Stimulated activated CD4-positive, alpha-beta T cell treated with anti-CD3 and anti-CD28 coated beads, TNF-alpha, amount 100 ng/mL, for 24 hours (primary cell): ENCODE results near the gene LGALS13.
A peak's percentile ranks its signal among the peaks of the same experiment; 100 is the strongest.
"Not testable (repeated sequence)": the region's sequence is repeated elsewhere in the genome, so short reads cannot be mapped to it uniquely, and the experiment has no call there.

ENCODE experiments used
- DNase-seq, 3 experiments: peaks; one replicate each; pipeline ENCODE4 v3.0.0-alpha.2; 2020; ENCODE audit warnings: low read depth in 3 of 3

The LGALS13 gene

DNA sequence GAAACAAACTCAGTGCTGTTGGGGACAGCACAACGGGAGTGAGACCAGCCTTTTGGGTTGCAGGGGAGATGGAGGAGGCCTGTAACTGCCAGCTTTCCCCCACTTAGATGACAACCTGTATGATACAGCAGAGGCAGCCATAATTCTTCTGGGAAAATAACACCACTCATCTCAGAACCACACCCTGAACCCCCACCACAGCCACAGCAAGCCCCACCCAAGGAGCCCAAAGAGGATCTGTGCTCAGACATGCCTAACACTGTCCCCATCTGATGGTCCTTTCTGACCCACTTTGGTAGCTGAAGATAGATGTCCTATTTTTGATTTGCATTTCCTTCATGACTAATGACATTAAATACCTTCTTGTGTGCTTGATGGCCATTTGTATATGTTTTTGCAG is 15.4 kb downstream of the LGALS13 start:
- no peak for DNase-seq

DNA sequence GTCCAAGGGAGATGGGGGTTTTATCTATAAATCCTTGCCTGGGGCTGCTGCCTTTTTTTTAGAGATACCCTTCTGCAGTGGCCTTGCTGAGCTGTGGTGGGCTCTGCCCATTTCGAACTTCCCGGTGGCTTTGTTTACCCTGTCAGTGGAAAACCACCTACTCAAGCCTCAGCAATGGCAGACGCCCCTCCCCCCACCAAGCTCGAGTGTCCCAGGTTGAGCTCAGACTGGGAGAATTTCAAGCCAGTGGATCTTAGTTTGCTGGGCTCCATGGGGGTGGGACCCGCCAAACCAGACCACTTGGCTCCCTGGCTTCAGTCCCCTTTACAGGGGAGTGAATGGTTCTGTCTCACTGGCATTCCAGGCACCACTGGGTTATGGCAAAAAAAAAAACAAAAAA is 21.6 kb downstream of the LGALS13 start:
- DNase-seq: no peak

DNA sequence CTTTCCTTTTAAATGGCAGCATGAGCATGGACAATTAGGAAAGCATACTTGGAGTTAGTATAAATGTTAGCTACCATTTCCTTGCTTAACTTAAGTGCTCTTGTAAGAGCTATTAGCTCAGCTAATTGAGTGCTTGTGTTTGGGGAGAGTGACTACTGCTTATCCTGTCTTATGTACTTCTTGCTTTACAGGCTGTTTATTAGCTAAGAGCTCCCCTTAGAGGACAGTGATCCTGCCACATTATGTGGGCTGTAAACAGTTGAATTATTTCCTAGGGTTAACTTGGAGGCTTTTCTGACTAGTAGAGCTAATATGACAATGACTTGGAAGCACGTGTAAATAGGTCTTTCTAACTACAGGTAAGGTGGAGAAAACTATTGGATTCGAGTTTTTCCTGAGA is 25.3 kb downstream of the LGALS13 start:
- not testable (repeated sequence) for DNase-seq

DNA sequence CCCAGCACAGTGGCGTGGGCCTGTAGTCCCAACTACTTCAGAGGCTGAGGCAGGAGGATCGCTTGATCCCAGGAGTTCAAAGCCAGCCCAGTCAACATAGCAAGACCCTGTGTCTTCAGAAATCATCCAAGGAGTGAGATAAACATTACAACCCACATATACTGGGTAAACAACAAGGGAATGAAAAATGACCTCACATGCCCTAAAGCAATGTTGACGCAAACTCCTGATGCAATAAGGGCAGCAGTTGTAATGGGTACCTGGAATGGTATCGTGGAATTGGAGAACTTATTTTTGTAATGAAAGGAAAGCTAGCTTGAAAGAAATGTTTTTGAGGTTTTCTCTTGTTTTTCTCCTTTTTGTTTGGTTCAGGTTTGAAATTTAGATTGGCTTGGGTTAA is 28.9 kb downstream of the LGALS13 start:
- no peak for DNase-seq

DNA sequence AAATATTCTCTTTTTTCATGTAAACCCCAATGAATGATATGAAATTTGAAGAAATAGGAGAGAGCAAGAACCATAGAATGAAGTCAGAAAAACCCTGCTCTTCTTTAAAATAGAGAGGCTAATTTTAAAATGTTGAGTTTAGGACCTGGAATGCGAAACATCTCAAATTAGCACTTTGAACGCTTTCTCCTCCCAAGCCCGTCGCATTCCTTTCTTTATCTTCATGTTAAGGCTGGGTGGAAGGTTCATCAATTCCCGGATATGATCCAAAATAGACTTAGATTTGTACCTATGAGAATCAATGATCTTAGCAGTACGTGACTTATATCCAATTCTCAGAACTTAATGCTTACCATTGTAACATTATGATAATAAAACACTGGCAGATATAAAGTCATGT is 29.3 kb downstream of the LGALS13 start:
- DNase-seq: no peak

DNA sequence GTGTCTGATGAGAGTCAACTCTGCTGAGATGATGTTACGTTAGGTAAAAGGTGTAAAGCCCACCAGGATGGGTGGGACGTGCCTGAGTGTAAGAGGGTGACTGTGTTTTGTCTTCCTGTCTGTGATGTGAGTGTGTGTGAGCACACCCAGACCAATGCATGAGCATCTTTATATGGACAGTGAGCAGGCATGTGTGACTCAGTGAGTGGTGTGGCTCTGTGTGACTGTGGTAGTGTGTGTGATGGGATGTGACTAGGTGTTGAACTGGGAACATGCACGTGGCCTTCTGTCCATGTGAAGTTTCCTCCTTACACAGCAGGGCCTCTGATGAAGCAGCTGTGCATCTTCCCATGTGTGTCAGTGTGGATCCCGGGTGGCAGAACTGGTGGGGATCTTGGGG is 35.6 kb downstream of the LGALS13 start:
- no peak for DNase-seq

DNA sequence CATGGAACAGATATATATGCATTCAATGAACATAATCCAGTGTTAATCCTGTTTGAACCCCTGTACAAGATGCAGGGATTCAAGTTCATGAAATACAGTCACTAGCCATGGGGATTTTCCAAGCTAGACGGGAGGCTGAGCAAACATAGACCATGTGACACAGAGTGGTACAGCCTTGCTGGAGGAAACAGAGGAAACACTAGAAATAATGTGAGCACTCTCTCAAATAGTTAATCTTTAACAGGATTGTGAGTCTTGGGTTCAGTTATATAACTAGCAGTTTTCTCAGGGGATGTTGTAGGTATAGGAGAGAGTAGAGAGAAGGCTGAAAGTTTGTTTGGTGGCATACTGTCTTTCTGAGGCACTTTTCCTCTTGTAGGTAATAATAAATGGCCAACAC is 39.4 kb downstream of the LGALS13 start:
- DNase-seq: no peak

DNA sequence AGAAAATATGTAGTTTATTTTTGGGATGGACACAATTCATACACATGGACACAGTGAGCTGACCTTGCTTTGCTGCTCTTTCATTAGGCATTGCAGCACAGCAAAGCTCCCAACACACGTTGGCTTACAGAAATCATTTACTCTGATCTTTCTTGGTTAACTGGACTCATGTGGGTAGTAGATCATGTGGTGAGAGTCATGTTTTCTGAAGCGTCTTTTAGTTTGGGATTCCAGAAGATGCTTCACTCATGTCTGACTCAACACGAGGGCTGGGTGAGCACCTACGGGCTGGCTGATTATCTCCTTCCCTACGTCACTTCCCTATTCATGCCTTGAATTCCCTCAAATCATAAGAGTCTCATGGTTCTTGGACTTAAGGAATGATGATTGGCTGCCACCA is 41.3 kb downstream of the LGALS13 start:
- DNase-seq: no peak

DNA sequence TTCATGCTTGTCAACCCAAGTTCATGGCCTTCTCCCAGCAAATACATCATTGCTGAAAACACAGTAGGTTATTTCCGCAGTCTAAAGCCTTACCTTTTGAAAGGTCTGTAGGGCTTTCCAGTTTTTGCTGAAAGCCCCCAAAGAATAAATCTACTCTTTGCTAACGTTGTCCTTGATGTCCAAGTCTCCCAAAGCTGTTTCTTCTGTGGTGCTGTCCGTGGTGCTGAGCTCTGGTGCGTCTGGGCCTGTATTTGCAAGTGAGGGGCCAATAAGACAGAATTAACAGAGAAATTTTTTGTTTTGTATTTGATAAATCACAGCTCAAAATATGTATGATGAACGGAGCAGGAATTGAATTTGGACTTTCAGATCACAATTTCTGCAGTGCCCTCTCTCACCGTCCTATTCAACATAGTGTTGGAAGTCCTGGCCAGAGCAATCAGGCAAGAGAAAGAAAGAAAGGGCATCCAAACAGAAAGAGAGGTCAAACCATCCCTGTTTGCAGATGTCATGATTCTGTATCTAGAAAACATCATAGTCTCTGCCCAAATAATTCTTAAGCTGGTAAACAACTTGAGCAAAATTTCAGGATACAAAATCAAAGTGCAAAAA is 43.6 kb downstream of the LGALS13 start:
- peak in 1 of 3 experiments; percentile 7 for DNase-seq

DNA sequence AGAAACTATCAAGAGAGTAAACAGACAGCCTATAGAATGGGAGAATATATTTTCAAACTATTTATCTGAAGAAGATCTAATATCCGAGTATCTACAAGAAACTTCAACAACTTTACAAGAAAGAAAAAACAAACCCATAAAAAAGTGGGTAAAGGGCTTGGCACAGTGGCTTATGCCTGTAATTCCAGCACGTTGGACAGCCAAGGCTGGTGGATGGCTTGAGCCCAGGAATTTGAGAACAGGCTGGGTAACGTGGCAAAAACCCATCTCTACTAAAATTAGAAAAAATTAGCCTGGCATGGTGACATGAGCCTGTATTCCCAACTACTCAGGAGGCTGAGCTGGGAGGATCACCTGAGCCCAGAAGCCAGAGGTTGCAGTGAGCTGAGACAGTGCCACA is 45.6 kb downstream of the LGALS13 start:
- no peak for DNase-seq

DNA sequence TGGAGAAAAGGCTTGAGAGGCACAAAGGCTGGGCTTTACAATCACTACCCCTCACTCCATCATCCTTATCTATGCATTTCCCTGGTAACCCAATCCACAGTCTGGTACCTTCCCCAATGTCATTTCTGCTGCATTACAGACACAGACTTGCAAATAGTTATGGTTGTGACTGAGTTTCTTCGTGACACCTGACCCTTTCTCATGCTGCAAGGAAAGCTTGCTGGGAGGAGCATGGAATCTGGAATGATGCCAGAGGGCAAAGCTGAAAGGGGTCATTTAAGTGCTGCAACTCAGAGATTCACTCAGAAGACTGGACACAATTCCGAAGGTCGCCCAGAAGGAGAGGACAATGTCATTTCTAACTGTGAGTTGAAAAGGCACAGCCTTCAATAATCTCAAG is 53.3 kb downstream of the LGALS13 start, which contains the start of gene LGALS16:
Gene LGALS16 (plus strand): TSS at position 301 of the 400 bp plus-strand sequence. CDS start 49 bp downstream, at position 350.
- DNase-seq: no peak
